Heart right ventricle (tissue), 16 donors: ENCODE data around the gene DIP2A. TPM values are rescaled to one million over a fixed set of nuclear protein-coding genes. Genes with fewer than 3 reads are reported as not detected.

Experiments used
- ATAC-seq, 8 donors: fragments of 200-7000 bp; cut with Tn5 transposase; one replicate each; pipeline ENCODE4 v1.9.1; 2020; ENCODE audit warnings: mild to moderate bottlenecking in 8 of 8, moderate library complexity in 8 of 8, moderate number of reproducible peaks in 1 of 8
- DNase-seq, 2 donors: peaks; one replicate each; pipeline ENCODE4 v3.0.0-alpha.2; 2020
- H3K27ac ChIP-seq, 10 donors: fragments of 200-600 bp; sonication (generic) in 2 of 10; one replicate each; pipeline versions ENCODE4 v1.5.0 to v1.8.0; 2020 to 2022; ENCODE audit warnings: mild to moderate bottlenecking in 3 of 10
- H3K27me3 ChIP-seq, 7 donors: fragments of 200-600 bp; one replicate each; pipeline ENCODE4 v1.8.0; 2021 to 2022; ENCODE audit warnings: mild to moderate bottlenecking in 2 of 7
- H3K36me3 ChIP-seq, 9 donors: fragments of 200-600 bp; sonication (generic) in 1 of 9; one replicate each; pipeline versions ENCODE4 v1.5.0 to v1.8.0; 2020 to 2022; ENCODE audit warnings: mild to moderate bottlenecking in 2 of 9
- H3K4me1 ChIP-seq, 9 donors: fragments of 200-600 bp; sonication (generic) in 1 of 9; one replicate each; pipeline versions ENCODE4 v1.5.0 to v1.8.0; 2020 to 2022; ENCODE audit warnings: mild to moderate bottlenecking in 4 of 9
- H3K4me3 ChIP-seq, 10 donors: fragments of 200-600 bp; sonication (generic) in 2 of 10; one replicate each; pipeline versions ENCODE4 v1.5.0 to v1.8.0; 2020 to 2022; ENCODE audit warnings: mild to moderate bottlenecking in 7 of 10, moderate library complexity in 2 of 10
- H3K9me3 ChIP-seq, 11 donors: fragments of 200-600 bp in 10 of 11; sonication (generic) in 2 of 11; one replicate each; pipeline versions ENCODE4 v1.5.0 to v1.8.0; 2013 to 2022; ENCODE audit warnings: mild to moderate bottlenecking in 2 of 11, control low read depth in 1 of 11, moderate library complexity in 1 of 11
- CTCF ChIP-seq, 9 donors: fragments of 200-600 bp; sonication (generic) in 2 of 9; IDR thresholded peaks; one replicate each; pipeline versions ENCODE4 v1.5.0 to v1.8.0; 2021 to 2022; ENCODE audit warnings: antibody characterized with exemption in 9 of 9, mild to moderate bottlenecking in 5 of 9, moderate library complexity in 1 of 9
- WGBS, 2 donors: extraction: QIAGEN DNeasy Blood & Tissue Kit; methylation state at CpG; one replicate each; pipeline ENCODE4 v1.1.7; 2013; ENCODE audit warnings: inconsistent platforms in 1 of 2; 5-methylcytosine and 5-hydroxymethylcytosine counted together
- intact Hi-C, 10 donors: fragments of 100-400 bp; cut with DNase I; formaldehyde crosslinking; loops; one replicate each; pipeline versions ENCODE4 v1.11.1 to v1.14.2; 2022
- polyA plus RNA-seq, 2 donors: library from polyadenylated mRNA; stranded (reverse); fragments of 200-250 nt; gene quantifications; one replicate each; pipeline ENCODE4 v1.2.3, GENCODE V29; 2013
- total RNA-seq, 10 donors: library from RNA; stranded (reverse); fragmentation: NEBNext Ultra II Directional in 3 of 10; extraction: Animal tissue kit (Norgen Biotek cat#: 25700) in 3 of 10; gene quantifications; one replicate each; pipeline versions ENCODE4 v1.2.1 to v1.2.4, GENCODE V29; 2021 to 2023
- donor health status: Arrhythmogenic right ventricular cardiomyopathy.
- donor health status: ischemic (EF 13 %, LVEDD 7.1; RV severe dilation, severe dysfunction).
- donor health status: healthy with polysubstance abuse.
- donor health status: DM: no; HTN: yes; CAD: no.
- donor health status: DM: no; HTN: no; CAD: no.
- donor health status: ischemic (EF 25% LVEDD 6.9; RV normal size, moderate dysfunction).
- donor health status: ischemic (EF 25% LVEDD 5.7; RV mildly dilated, moderate dysfunction).
- donor health status: healthy.
- donor health status: DM: yes; HTN: yes; CAD: no.
- donor health status: Ischemic cardiomyopathy.
- donor health status: ischemic (EF 35%, LVEDD 5.7; RV mildly dilated, moderate dysfunction).
- donor health status: nonischemic (EF 11% LVEDD 7.7; RV severe dilation, severe dysfunction).
- donor health status: DM: yes; HTN: yes; CAD: no.
- donor health status: PGD.
- donor health status: ischemic (EF 29% LVEDD 5.4; RV normal size, mild dysfunction).
- donor health status: nonischemic (EF 23%, LVEDD 6.1; RV moderate dilation, normal function).

DIP2A gene
- total and polyA plus RNA-seq, 12 donors = 9.4 to 45.2 (median 22.9) TPM

GRCh38 chr21:46581780-46582307, 123.2 kb downstream of the DIP2A start:
- Histone ChIP-seq H3K36me3 (peaks cover 0 to 38% (median 6%) of the 10 kb centered on the region in 9 donors), H3K4me1 (no peaks in the 10 kb centered on the region), H3K27me3 (no peaks in the 10 kb centered on the region), H3K4me3 (no peak overlapping the region), H3K9me3 (peaks cover 0 to 95% (median 22%) of the 10 kb centered on the region in 11 donors), H3K27ac (no peak overlapping the region)
- intact Hi-C loops = no loop called here
- no peak for DNase-seq
- TF ChIP-seq CTCF (IDR thresholded peaks at IDR 0.05) = no peak
- ATAC-seq = no peak
- WGBS, 2 donors = 98 to 100% methylated on average over 5 of the region's 5 CpGs

- WGBS, 2 donors = 87 to 94% methylated on average over 7 of the region's 7 CpGs
- no peaks in the 10 kb centered on the region for H3K27me3 ChIP-seq
These were observed 126.7 kb downstream of the DIP2A start for GRCh38 chr21:46585191-46585953.

GRCh38 chr21:46594276-46594675, 135.6 kb downstream of the DIP2A start:
- Histone ChIP-seq H3K36me3 (no peaks in the 10 kb centered on the region), H3K27me3 (no peaks in the 10 kb centered on the region), H3K9me3 (peaks cover 0 to 56% (median 13%) of the 10 kb centered on the region in 11 donors), H3K4me1 (peaks cover 4 to 16% (median 9%) of the 10 kb centered on the region in 9 donors), H3K27ac (no peak overlapping the region), H3K4me3 (no peak overlapping the region)
- no peak for TF ChIP-seq CTCF (IDR thresholded peaks at IDR 0.05)
- ATAC-seq (no peak), DNase-seq (no peak)
- intact Hi-C loops = no loop called here
- WGBS, 2 donors = 72 to 82% methylated on average over 8 of the region's 8 CpGs

More at GRCh38 chr21:46585191-46585953, 126.7 kb downstream of the DIP2A start:
- Histone ChIP-seq H3K27ac (no peak overlapping the region), H3K4me3 (no peak overlapping the region), H3K36me3 (peaks cover 0 to 28% (median 6%) of the 10 kb centered on the region in 9 donors), H3K9me3 (peaks cover 0 to 94% (median 11%) of the 10 kb centered on the region in 11 donors), H3K4me1 (no peaks in the 10 kb centered on the region)
- ATAC-seq = no peak
- no peak for TF ChIP-seq CTCF (IDR thresholded peaks at IDR 0.05)
- intact Hi-C loops = no loop called here
- no peak for DNase-seq

- H3K27me3 ChIP-seq = no peaks in the 10 kb centered on the region
- no peaks in the 10 kb centered on the region for H3K36me3 ChIP-seq
- H3K9me3 ChIP-seq = peaks cover 0 to 37% (median 12%) of the 10 kb centered on the region in 11 donors
- no peak overlapping the region for H3K27ac ChIP-seq
- ATAC-seq = no peak
- no peak for DNase-seq
- H3K4me1 ChIP-seq = peaks cover 4 to 27% (median 16%) of the 10 kb centered on the region in 9 donors
- 87 to 100% methylated on average over 1 of the region's 1 CpG for WGBS, 2 donors
- no peak for TF ChIP-seq CTCF (IDR thresholded peaks at IDR 0.05)
- H3K4me3 ChIP-seq = no peak overlapping the region
- intact Hi-C loops = loop anchor here in 1 of 10 donors (5.0 kb wide), 1 partner anchor 39 kb away; no protein-coding TSS in a partner anchor
These were observed 137.5 kb downstream of the DIP2A start for GRCh38 chr21:46596201-46596600.
